Spleen (tissue), 11 donors: Measurements from ENCODE around the gene CROCC2. TPM values are rescaled to one million over a fixed set of nuclear protein-coding genes. Genes with fewer than 3 reads are reported as not detected.
A peak's percentile ranks its signal among the peaks of the same experiment; 100 is the strongest.

Experiments
- DNase-seq: peaks from one replicate; pipeline ENCODE4 v3.0.0-alpha.2; 2020
- H3K27ac ChIP-seq, 8 donors: fragments of 200-600 bp; sonication (generic) in 7 of 8; 1 replicate in 4 of 8; 2 replicates in 4 of 8; pipeline versions ENCODE4 v1.5.0 to v1.8.0; 2016 to 2021; ENCODE audit warnings: inconsistent platforms in 4 of 8, mild to moderate bottlenecking in 4 of 8, moderate library complexity in 1 of 8
- H3K27me3 ChIP-seq, 7 donors: fragments of 200-600 bp; sonication (generic) in 6 of 7; replicated peaks in 1 of 7; 1 replicate in 4 of 7; 2 replicates in 3 of 7; pipeline versions ENCODE4 v1.5.0 to v1.8.0; 2016 to 2021; ENCODE audit warnings: inconsistent platforms in 3 of 7, mild to moderate bottlenecking in 1 of 7
- H3K36me3 ChIP-seq, 6 donors: fragments of 200-600 bp; sonication (generic) in 5 of 6; 1 replicate in 4 of 6; 2 replicates in 2 of 6; pipeline versions ENCODE4 v1.5.0 to v1.8.0; 2016 to 2021; ENCODE audit warnings: inconsistent platforms in 2 of 6
- H3K4me1 ChIP-seq, 6 donors: fragments of 200-600 bp; sonication (generic) in 5 of 6; 1 replicate in 3 of 6; 2 replicates in 3 of 6; pipeline versions ENCODE4 v1.5.0 to v1.8.0; 2016 to 2021; ENCODE audit warnings: inconsistent platforms in 3 of 6
- H3K4me3 ChIP-seq, 8 donors: fragments of 200-600 bp; sonication (generic) in 7 of 8; 1 replicate in 4 of 8; 2 replicates in 4 of 8; pipeline versions ENCODE4 v1.5.0 to v1.8.0; 2016 to 2021; ENCODE audit warnings: inconsistent platforms in 4 of 8, mild to moderate bottlenecking in 4 of 8, moderate library complexity in 2 of 8
- H3K9me3 ChIP-seq, 8 donors: fragments of 200-600 bp; sonication (generic) in 7 of 8; 1 replicate in 4 of 8; 2 replicates in 4 of 8; pipeline versions ENCODE4 v1.5.0 to v1.8.0; 2016 to 2021; ENCODE audit warnings: inconsistent platforms in 4 of 8
- POLR2A ChIP-seq, 3 donors: fragments of 450-650 bp; IDR thresholded peaks; one replicate each; pipeline ENCODE4 v1.5.1; 2017; ENCODE audit warnings: antibody characterized with exemption in 3 of 3, mild to moderate bottlenecking in 1 of 3
- POLR2AphosphoS5 ChIP-seq, 3 donors: sonication (generic); formaldehyde crosslinking; IDR thresholded peaks; one replicate each; pipeline ENCODE4 v1.5.1; 2017; ENCODE audit warnings: antibody characterized with exemption in 3 of 3
- WGBS, 5 donors: extraction: QIAGEN DNeasy Blood & Tissue Kit in 3 of 5; methylation state at CpG; one replicate each; pipeline versions ENCODE4 v1.1.5 to v1.1.7; 2013 to 2018; 5-methylcytosine and 5-hydroxymethylcytosine counted together
- intact Hi-C: fragments of 100-400 bp; cut with DNase I; formaldehyde crosslinking; loops from one replicate; pipeline ENCODE4 v1.15.0; 2023; ENCODE audit warnings: low total_unique reads
- polyA plus RNA-seq, 3 donors: library from polyadenylated mRNA; stranded (reverse); fragments of 200-250 nt; gene quantifications; one replicate each; pipeline ENCODE4 v1.2.1, GENCODE V29; 2013
- total RNA-seq, 7 donors: library from RNA; depleted of rRNA in 3 of 7; stranded (reverse); fragments of >200 nt in 3 of 7; fragmentation: NEBNext Ultra II Directional in 4 of 7; extraction: Animal tissue kit (Norgen Biotek cat#: 25700) in 4 of 7; gene quantifications; one replicate each; pipeline versions ENCODE4 v1.1.0 to v1.2.1, GENCODE V29; 2016 to 2021
- TF ChIP-seq, protein P1 (sequence below), 11 experiments: fragments of 200-600 bp in 7 of 11; fragments of 450-650 bp in 4 of 11; sonication (generic) in 4 of 11; IDR thresholded peaks in 8 of 11; conservative IDR thresholded peaks in 3 of 11; 1 replicate in 7 of 11; 2 replicates in 4 of 11; pipeline versions ENCODE4 v1.4.0 to v1.8.0; 2016 to 2021; ENCODE audit warnings: antibody characterized with exemption in 11 of 11, inconsistent platforms in 4 of 11, mild to moderate bottlenecking in 1 of 11
- donor health status: healthy with polysubstance abuse.
- donor health status: DM: no; HTN: no; CAD: no; lungs with moderate emphysema.
- donor health status: DM: no; HTN: no; CAD: no.
- donor health status: Bipolar disorder and iron deficiency.
- donor health status: healthy.
- donor health status: DM: no; HTN: no; CAD: no.
- donor health status: DM: yes; HTN: yes; CAD: no.

Gene CROCC2
- total and polyA plus RNA-seq, 10 donors: 0.04 to 3.6 (median 0.75) TPM

DNA sequence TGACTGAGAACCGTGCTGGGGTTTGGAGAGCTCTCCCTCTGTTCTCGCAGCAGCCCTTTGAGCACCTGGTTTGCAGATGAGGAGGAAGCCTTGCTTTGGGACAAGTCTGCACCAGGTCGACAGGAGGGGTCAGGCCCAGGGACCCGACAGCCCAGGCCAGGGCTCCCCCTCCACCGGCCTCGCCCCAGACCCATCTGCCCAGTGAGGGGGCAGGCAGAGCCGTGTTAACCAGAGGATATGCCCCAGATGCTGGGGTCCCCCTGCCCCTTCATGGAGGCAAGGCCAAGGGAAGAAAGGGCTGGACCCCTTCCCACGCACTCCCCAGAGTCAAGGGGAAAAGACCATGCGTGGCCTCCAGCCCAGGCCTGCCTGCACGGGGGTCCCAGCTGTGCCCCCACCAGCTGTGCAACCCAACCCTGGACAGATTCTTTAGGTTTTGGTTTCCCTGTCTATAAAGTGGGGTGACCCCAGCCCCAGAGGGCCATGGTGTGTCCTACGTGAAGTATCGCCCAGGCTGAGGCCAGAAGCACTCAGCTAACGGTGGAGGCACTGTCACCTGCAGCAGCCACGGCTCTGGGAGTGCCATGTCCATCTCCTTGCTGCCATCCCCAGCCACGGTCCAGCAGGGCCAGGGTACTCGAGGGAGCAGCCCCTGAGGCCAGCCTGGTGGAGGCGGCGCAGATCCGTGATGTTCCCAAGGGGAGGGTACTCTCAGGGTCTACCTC lies 87.5 kb downstream of the CROCC2 start:
- Histone ChIP-seq H3K27me3 (peaks cover 0 to 40% (median 8%) of the 10 kb centered on the region in 7 donors), H3K4me3 (no peak overlapping the region), H3K4me1 (peaks cover 27 to 84% (median 59%) of the 10 kb centered on the region in 6 donors), H3K36me3 (no peaks in the 10 kb centered on the region), H3K27ac (peak overlapping the region in 4 of 8 donors; percentile 68 to 89 (median 81)), H3K9me3 (peaks cover 0 to 1% (median 0%) of the 10 kb centered on the region in 8 donors)
- intact Hi-C loops: no loop called here
- no peak for TF ChIP-seq POLR2A (IDR thresholded peaks at IDR 0.05)
- no peak for TF ChIP-seq POLR2AphosphoS5 (IDR thresholded peaks at IDR 0.05)
- TF ChIP-seq, protein P1, sequence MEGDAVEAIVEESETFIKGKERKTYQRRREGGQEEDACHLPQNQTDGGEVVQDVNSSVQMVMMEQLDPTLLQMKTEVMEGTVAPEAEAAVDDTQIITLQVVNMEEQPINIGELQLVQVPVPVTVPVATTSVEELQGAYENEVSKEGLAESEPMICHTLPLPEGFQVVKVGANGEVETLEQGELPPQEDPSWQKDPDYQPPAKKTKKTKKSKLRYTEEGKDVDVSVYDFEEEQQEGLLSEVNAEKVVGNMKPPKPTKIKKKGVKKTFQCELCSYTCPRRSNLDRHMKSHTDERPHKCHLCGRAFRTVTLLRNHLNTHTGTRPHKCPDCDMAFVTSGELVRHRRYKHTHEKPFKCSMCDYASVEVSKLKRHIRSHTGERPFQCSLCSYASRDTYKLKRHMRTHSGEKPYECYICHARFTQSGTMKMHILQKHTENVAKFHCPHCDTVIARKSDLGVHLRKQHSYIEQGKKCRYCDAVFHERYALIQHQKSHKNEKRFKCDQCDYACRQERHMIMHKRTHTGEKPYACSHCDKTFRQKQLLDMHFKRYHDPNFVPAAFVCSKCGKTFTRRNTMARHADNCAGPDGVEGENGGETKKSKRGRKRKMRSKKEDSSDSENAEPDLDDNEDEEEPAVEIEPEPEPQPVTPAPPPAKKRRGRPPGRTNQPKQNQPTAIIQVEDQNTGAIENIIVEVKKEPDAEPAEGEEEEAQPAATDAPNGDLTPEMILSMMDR (IDR thresholded peaks at IDR 0.05 in 8 of 11, conservative IDR thresholded peaks at IDR 0.05 in 3 of 11): no peak
- 84 to 91% (median 88%) methylated on average over 9 to 19 of the region's 19 CpGs for WGBS, 5 donors
- DNase-seq: peak; percentile 70

DNA sequence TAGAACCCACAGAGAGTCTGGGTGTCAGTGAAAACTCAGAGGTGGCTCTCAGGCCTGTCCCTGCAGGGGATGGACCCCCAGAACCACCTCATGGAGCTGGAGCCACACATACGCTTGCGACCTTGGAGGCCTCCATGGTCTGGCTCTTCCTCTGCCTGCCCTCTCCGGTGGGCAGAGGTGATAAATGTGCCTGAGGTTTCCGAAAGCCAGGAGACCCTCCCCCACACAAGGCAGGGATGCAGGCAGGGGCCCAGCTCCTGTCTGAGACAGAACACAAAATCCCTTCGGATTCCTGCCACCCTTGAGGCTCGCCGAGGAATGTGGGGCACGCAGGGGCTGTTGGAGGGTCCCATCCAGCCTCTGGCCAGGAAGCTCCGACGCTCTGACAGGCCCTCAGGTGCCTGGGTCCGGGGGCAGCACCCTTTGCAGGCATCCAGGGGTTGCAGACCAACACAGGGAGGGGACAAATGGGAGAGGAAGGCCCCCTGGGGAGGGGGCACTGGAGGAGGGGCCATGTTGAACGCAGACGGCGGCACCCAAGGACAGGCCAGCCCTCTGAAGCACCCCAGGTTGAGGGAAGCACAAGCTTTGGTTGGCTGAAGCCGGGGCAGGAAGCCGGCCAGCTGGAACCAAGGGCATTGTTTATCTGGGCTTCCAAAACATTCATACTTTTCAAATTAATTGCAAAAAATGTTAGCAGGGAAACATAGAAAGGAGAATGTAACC lies 88.2 kb downstream of the CROCC2 start:
- Histone ChIP-seq H3K27ac (peak overlapping the region in 6 of 8 donors; percentile 55 to 89 (median 74)), H3K36me3 (no peaks in the 10 kb centered on the region), H3K4me3 (no peak overlapping the region), H3K4me1 (peaks cover 27 to 86% (median 61%) of the 10 kb centered on the region in 6 donors), H3K27me3 (peaks cover 0 to 47% (median 9%) of the 10 kb centered on the region in 7 donors), H3K9me3 (no peaks in the 10 kb centered on the region)
- TF ChIP-seq POLR2AphosphoS5 (IDR thresholded peaks at IDR 0.05): peak; percentile 8 to 54 (median 10)
- TF ChIP-seq, protein P1 (IDR thresholded peaks at IDR 0.05 in 8 of 11, conservative IDR thresholded peaks at IDR 0.05 in 3 of 11): no peak
- intact Hi-C loops: no loop called here
- DNase-seq: peak; percentile 79
- WGBS, 5 donors: 65 to 75% (median 70%) methylated on average over 10 to 16 of the region's 16 CpGs

DNA sequence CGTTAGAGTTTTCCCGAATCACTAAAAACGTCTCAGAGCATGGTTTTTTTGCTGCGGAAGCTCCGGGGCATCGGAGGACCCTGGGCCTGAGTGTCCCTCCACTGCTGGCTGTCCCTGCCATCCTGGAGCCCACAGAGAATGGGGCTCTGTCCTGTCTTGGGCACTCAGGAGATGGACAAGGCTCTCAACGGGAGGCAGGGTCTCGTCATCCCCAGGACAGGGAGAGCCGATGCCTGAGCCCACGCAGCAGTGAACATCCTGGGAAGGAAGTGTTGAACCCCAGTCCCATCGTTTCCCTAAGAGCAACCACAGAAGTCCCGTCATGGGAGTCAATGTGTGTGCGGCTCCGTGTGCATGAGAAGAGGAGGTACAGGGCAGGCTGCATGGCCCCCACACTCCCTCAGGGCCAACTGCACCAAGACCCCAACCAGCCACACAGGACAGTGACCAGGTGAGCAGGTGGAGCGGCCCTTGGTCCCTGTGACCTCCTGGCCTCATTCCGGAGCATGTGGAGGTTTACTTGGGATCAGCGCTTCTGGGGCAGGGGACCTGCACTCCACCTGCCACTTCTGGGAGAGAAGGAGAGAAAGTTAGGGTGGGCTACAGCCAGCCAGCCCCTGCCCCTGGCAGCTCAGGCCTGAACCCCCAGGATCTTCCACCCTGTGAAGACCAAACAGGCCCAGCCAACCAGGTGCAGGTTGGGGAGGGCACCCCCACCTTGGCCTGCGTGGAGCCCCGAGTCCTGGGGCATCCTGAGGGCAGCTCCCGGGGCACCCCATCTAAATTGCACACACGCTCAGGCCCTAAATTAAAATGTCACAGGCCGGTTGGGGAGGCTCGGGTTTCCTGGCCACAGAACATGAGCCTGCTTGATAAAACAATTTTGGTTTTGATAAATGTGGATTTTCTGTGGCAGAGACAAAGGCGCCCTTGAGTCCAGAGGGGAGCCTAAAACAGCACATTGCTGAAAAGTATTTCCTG lies 89.2 kb downstream of the CROCC2 start:
- H3K4me3 ChIP-seq: no peak overlapping the region

More for the DNA sequence above, 89.2 kb downstream of the CROCC2 start:
- H3K9me3 ChIP-seq: no peaks in the 10 kb centered on the region
- peak; percentile 66 for DNase-seq
- TF ChIP-seq, protein P1 (IDR thresholded peaks at IDR 0.05 in 8 of 11, conservative IDR thresholded peaks at IDR 0.05 in 3 of 11): no peak
- no peak for TF ChIP-seq POLR2A (IDR thresholded peaks at IDR 0.05)
- TF ChIP-seq POLR2AphosphoS5 (IDR thresholded peaks at IDR 0.05): no peak
- peaks cover 27 to 90% (median 64%) of the 10 kb centered on the region in 6 donors for H3K4me1 ChIP-seq
- no peaks in the 10 kb centered on the region for H3K36me3 ChIP-seq
- WGBS, 5 donors: 51 to 58% (median 54%) methylated on average over 21 to 24 of the region's 24 CpGs
- peaks cover 0 to 57% (median 13%) of the 10 kb centered on the region in 7 donors for H3K27me3 ChIP-seq
- peak overlapping the region in 6 of 8 donors; percentile 55 to 89 (median 74) for H3K27ac ChIP-seq
- intact Hi-C loops: no loop called here
